H1 (cell line): ENCODE measurements around the gene PEPD. TPM values are rescaled to one million over a fixed set of nuclear protein-coding genes. Genes with fewer than 3 reads are reported as not detected.

Source experiments
- CTCF ChIA-PET: fragments of 300-600 bp; sonication (Branson Sonifier 250); formaldehyde crosslinking; loops from one replicate; lab custom pipeline; 2021; ENCODE audit not compliant: partially characterized antibody; lab: Charles Lee
- POLR2A ChIA-PET: fragments of 300-600 bp; sonication (Branson Sonifier 250); formaldehyde crosslinking; loops from one replicate; lab custom pipeline; 2021; ENCODE audit warnings: inconsistent platforms; ENCODE audit not compliant: partially characterized antibody; lab: Charles Lee
- DNase-seq, 2 experiments: peaks; one replicate each; pipeline versions ENCODE4 v3.0.0 to v3.0.0-alpha.2; 2010 to 2022; ENCODE audit warnings: low spot score in 2 of 2, low read depth in 1 of 2, mixed read lengths in 1 of 2
- FAIRE-seq: peaks from 2 replicates; lab custom pipeline; 2011; peaks lifted over from hg19 to GRCh38; lab: Jason Lieb, UNC
- H2AFZ ChIP-seq: 2 replicates; pipeline ENCODE4 v1.8.1; 2012; ENCODE audit warnings: low read length, inconsistent platforms
- H2AK5ac ChIP-seq: 2 replicates; pipeline ENCODE4 v1.6.1; 2013; ENCODE audit warnings: low read depth, low read length
- H2BK120ac ChIP-seq: replicated peaks from 2 replicates; pipeline ENCODE3; 2013; ENCODE audit warnings: low read depth, low read length, inconsistent platforms
- H2BK12ac ChIP-seq: 2 replicates; pipeline ENCODE4 v1.6.1; 2013; ENCODE audit warnings: low read depth, low read length
- H2BK15ac ChIP-seq: 2 replicates; pipeline ENCODE4 v1.6.1; 2013; ENCODE audit warnings: low read length
- H2BK20ac ChIP-seq: 2 replicates; pipeline ENCODE4 v1.6.1; 2013; ENCODE audit warnings: low read length
- H2BK5ac ChIP-seq: 2 replicates; pipeline ENCODE4 v1.6.1; 2013; ENCODE audit warnings: low read depth, low read length
- H3K14ac ChIP-seq: 2 replicates; pipeline ENCODE4 v1.6.1; 2013; ENCODE audit warnings: inconsistent platforms; ENCODE audit not compliant: insufficient read length
- H3K18ac ChIP-seq: 2 replicates; pipeline ENCODE4 v1.6.1; 2013; ENCODE audit warnings: low read length; ENCODE audit errors: extremely low read depth
- H3K23ac ChIP-seq: 2 replicates; pipeline ENCODE4 v1.6.1; 2013; ENCODE audit warnings: inconsistent platforms; ENCODE audit not compliant: insufficient read length
- H3K23me2 ChIP-seq: 2 replicates; pipeline ENCODE4 v1.6.1; 2013; ENCODE audit warnings: low read depth, low read length
- H3K27ac ChIP-seq: 2 replicates; pipeline ENCODE4 v1.6.1; 2011; ENCODE audit warnings: low read depth, low read length, inconsistent platforms
- H3K27me3 ChIP-seq, 4 experiments: replicated peaks in 1 of 4; 1 replicate in 1 of 4; 2 replicates in 3 of 4; pipeline versions ENCODE4 v1.6.1 to v1.8.1; 2011 to 2013; ENCODE audit warnings: low read length in 3 of 4, mild to moderate bottlenecking in 3 of 4, inconsistent platforms in 2 of 4, mixed read lengths in 2 of 4, moderate library complexity in 1 of 4; ENCODE audit not compliant: control insufficient read depth in 3 of 4, insufficient read depth in 3 of 4; ENCODE audit errors: extremely low read depth in 1 of 4
- H3K36me3 ChIP-seq, 4 experiments: 2 replicates each; pipeline versions ENCODE4 v1.6.1 to v1.8.1; 2011 to 2013; ENCODE audit warnings: mild to moderate bottlenecking in 4 of 4, low read length in 3 of 4, moderate library complexity in 2 of 4, control low read depth in 1 of 4, inconsistent platforms in 1 of 4; ENCODE audit not compliant: insufficient read depth in 4 of 4, control insufficient read depth in 2 of 4
- H3K4ac ChIP-seq: replicated peaks from 2 replicates; pipeline ENCODE3; 2013; ENCODE audit warnings: low read length, low read depth, mixed read lengths, inconsistent platforms; ENCODE audit not compliant: insufficient read length
- H3K4me1 ChIP-seq, 4 experiments: replicated peaks in 1 of 4; 1 replicate in 1 of 4; 2 replicates in 3 of 4; pipeline versions ENCODE4 v1.6.1 to v1.8.1; 2011 to 2013; ENCODE audit warnings: low read length in 3 of 4, inconsistent platforms in 2 of 4, mixed read lengths in 1 of 4; ENCODE audit not compliant: insufficient read depth in 4 of 4, control insufficient read depth in 3 of 4
- H3K4me2 ChIP-seq, 2 experiments: 2 replicates each; pipeline versions ENCODE4 v1.6.1 to v1.8.1; 2011 to 2013; ENCODE audit warnings: low read depth in 2 of 2, low read length in 2 of 2, control low read depth in 1 of 2, inconsistent platforms in 1 of 2, mild to moderate bottlenecking in 1 of 2; ENCODE audit not compliant: insufficient read depth in 1 of 2
- H3K4me3 ChIP-seq, 4 experiments: fragments of 200-600, 300-600 bp in 1 of 4; sonication (generic), shearing (Covaris generic), sonication (Bioruptor Twin) in 1 of 4; 2 replicates each; pipeline versions ENCODE4 v1.5.1 to v1.8.1; 2011 to 2016; ENCODE audit warnings: low read length in 4 of 4, low read depth in 3 of 4, control low read depth in 2 of 4, inconsistent platforms in 2 of 4, mild to moderate bottlenecking in 2 of 4, mixed read lengths in 1 of 4, moderate library complexity in 1 of 4; ENCODE audit not compliant: insufficient read depth in 2 of 4; ENCODE audit errors: extremely low read depth in 1 of 4
- H3K56ac ChIP-seq: replicated peaks from 2 replicates; pipeline ENCODE3; 2013; ENCODE audit warnings: low read depth, mild to moderate bottlenecking, mixed read lengths, low read length, inconsistent platforms; ENCODE audit not compliant: insufficient read length
- H3K79me1 ChIP-seq: 2 replicates; pipeline ENCODE4 v1.6.1; 2013; ENCODE audit warnings: low read depth, low read length, control low read depth
- H3K79me2 ChIP-seq, 2 experiments: 2 replicates each; pipeline versions ENCODE4 v1.6.1 to v1.8.1; 2012 to 2013; ENCODE audit warnings: low read length in 2 of 2, mild to moderate bottlenecking in 2 of 2, inconsistent platforms in 1 of 2; ENCODE audit not compliant: insufficient read depth in 2 of 2, control insufficient read depth in 1 of 2
- H3K9ac ChIP-seq, 4 experiments: replicated peaks in 1 of 4; 1 replicate in 1 of 4; 2 replicates in 3 of 4; pipeline versions ENCODE4 v1.6.1 to v1.8.1; 2011 to 2013; ENCODE audit warnings: low read depth in 3 of 4, low read length in 3 of 4, control low read depth in 2 of 4, mild to moderate bottlenecking in 2 of 4, moderate library complexity in 2 of 4, inconsistent platforms in 1 of 4; ENCODE audit errors: extremely low read depth in 1 of 4
- H3K9me3 ChIP-seq, 2 experiments: 2 replicates each; pipeline versions ENCODE4 v1.6.1 to v1.8.1; 2012 to 2013; ENCODE audit warnings: mild to moderate bottlenecking in 2 of 2, moderate library complexity in 2 of 2, control low read depth in 1 of 2, inconsistent platforms in 1 of 2, low read depth in 1 of 2, low read length in 1 of 2, mixed read lengths in 1 of 2; ENCODE audit not compliant: insufficient read depth in 2 of 2
- H4K20me1 ChIP-seq, 2 experiments: replicated peaks in 1 of 2; 2 replicates each; pipeline versions ENCODE3 to v1.8.1; 2011 to 2013; ENCODE audit warnings: inconsistent platforms in 2 of 2, low read length in 2 of 2, mild to moderate bottlenecking in 1 of 2; ENCODE audit not compliant: insufficient read depth in 2 of 2, control insufficient read depth in 1 of 2
- H4K5ac ChIP-seq: 2 replicates; pipeline ENCODE4 v1.6.1; 2013; ENCODE audit warnings: low read length, low read depth, mixed read lengths, inconsistent platforms; ENCODE audit not compliant: insufficient read length
- H4K8ac ChIP-seq: 2 replicates; pipeline ENCODE4 v1.8.0; 2013; ENCODE audit warnings: mild to moderate bottlenecking, moderate library complexity, low read length, inconsistent platforms; ENCODE audit not compliant: insufficient read depth; ENCODE audit errors: extremely low read depth
- H4K91ac ChIP-seq: replicated peaks from 2 replicates; pipeline ENCODE3; 2013; ENCODE audit warnings: low read length, mixed read lengths, inconsistent platforms; ENCODE audit not compliant: insufficient read length
- ATF3 ChIP-seq: IDR thresholded peaks from 2 replicates; pipeline ENCODE4 v1.6.1; 2011; ENCODE audit warnings: low read depth, mild to moderate bottlenecking, low read length; ENCODE audit not compliant: insufficient read depth
- CHD1 ChIP-seq: IDR thresholded peaks from 2 replicates; pipeline ENCODE4 v1.6.1; 2012; ENCODE audit warnings: low read depth, low read length, improper control_type of control experiment
- CHD2 ChIP-seq: IDR thresholded peaks from 2 replicates; pipeline ENCODE4 v1.6.1; 2012; ENCODE audit warnings: low read length, improper control_type of control experiment
- CTBP2 ChIP-seq: IDR thresholded peaks from 2 replicates; pipeline ENCODE4 v1.7.0; 2011; ENCODE audit warnings: borderline replicate concordance, mild to moderate bottlenecking, moderate library complexity, mixed read lengths, low read length; ENCODE audit not compliant: insufficient read depth, insufficient read length
- EP300 ChIP-seq, 2 experiments: IDR thresholded peaks; 1 replicate in 1 of 2; 2 replicates in 1 of 2; pipeline ENCODE4 v1.6.1; 2011 to 2012; ENCODE audit warnings: low read depth in 2 of 2, low read length in 2 of 2, mild to moderate bottlenecking in 2 of 2, borderline replicate concordance in 1 of 2, inconsistent platforms in 1 of 2, moderate library complexity in 1 of 2
- FOSL1 ChIP-seq: IDR thresholded peaks from 2 replicates; pipeline ENCODE4 v1.6.1; 2011; ENCODE audit warnings: mild to moderate bottlenecking, low read depth, low read length, moderate library complexity; ENCODE audit not compliant: insufficient read depth
- GABPA ChIP-seq: IDR thresholded peaks from 2 replicates; pipeline ENCODE4 v1.6.1; 2011; ENCODE audit warnings: mild to moderate bottlenecking, low read length, moderate library complexity, borderline replicate concordance; ENCODE audit not compliant: insufficient read depth
- GTF2F1 ChIP-seq: IDR thresholded peaks from 2 replicates; pipeline ENCODE4 v1.6.1; 2012; ENCODE audit warnings: low read depth, low read length, improper control_type of control experiment, borderline replicate concordance
- HDAC2 ChIP-seq, 2 experiments: fragments of 300-600 bp in 1 of 2; sonication (generic) in 1 of 2; IDR thresholded peaks; 2 replicates each; pipeline ENCODE4 v1.6.1; 2011 to 2012; ENCODE audit warnings: low read depth in 2 of 2, low read length in 2 of 2, mild to moderate bottlenecking in 2 of 2, moderate library complexity in 2 of 2, borderline replicate concordance in 1 of 2, inconsistent platforms in 1 of 2
- JUN ChIP-seq: IDR thresholded peaks from 2 replicates; pipeline ENCODE4 v1.6.1; 2011; ENCODE audit warnings: low read depth, mild to moderate bottlenecking, improper control_type of control experiment, low read length
- PHF8 ChIP-seq: fragments of 200-600 bp; sonication (generic); conservative IDR thresholded peaks from 2 replicates; pipeline ENCODE4 v1.7.1; 2012; ENCODE audit warnings: low read depth, mild to moderate bottlenecking, inconsistent platforms, low read length, moderate library complexity
- SIX5 ChIP-seq: IDR thresholded peaks from 2 replicates; pipeline ENCODE4 v1.6.1; 2011; ENCODE audit warnings: mild to moderate bottlenecking, low read depth, low read length
- WGBS, 2 experiments: shearing (Covaris generic) in 1 of 2; methylation state at CpG; one replicate each; pipeline versions ENCODE4 v1.1.6 to v1.1.7; 2013 to 2015; ENCODE audit warnings: low lambda C conversion rate in 2 of 2, mixed read lengths in 2 of 2, inconsistent platforms in 1 of 2, low coverage in 1 of 2, missing lambda C conversion rate in 1 of 2; ENCODE audit not compliant: insufficient replicate concordance in 2 of 2, insufficient coverage in 1 of 2, insufficient read length in 1 of 2; ENCODE audit errors: extremely low coverage in 1 of 2, missing lambda C conversion rate in 1 of 2; 5-methylcytosine and 5-hydroxymethylcytosine counted together
- polyA plus RNA-seq, 7 experiments: library from polyadenylated mRNA; depleted of rRNA in 3 of 7; stranded (reverse) in 5 of 7; unstranded in 2 of 7; fragments of >200 nt in 5 of 7; fragments of 200-250 nt in 2 of 7; gene quantifications; 1 replicate in 5 of 7; 2 replicates in 1 of 7; 4 replicates in 1 of 7; pipeline versions ENCODE4 v1.2.1 to v1.2.3, GENCODE V29; 2011 to 2013; ENCODE audit warnings: missing spikeins in 2 of 7, mixed read lengths in 2 of 7
- total RNA-seq: library from RNA; stranded (reverse); fragmentation: NEBNext Ultra II Directional; extraction: Animal tissue kit (Norgen Biotek cat#: 25700); gene quantifications from 2 replicates; pipeline ENCODE4 v1.2.1, GENCODE V29; 2021

The PEPD gene
- total and polyA plus RNA-seq, 2 of the 8 experiments (the other 6 are each of a cell fraction or from before 2014, with no cell fraction given) = 84.1 to 178 TPM

DNA sequence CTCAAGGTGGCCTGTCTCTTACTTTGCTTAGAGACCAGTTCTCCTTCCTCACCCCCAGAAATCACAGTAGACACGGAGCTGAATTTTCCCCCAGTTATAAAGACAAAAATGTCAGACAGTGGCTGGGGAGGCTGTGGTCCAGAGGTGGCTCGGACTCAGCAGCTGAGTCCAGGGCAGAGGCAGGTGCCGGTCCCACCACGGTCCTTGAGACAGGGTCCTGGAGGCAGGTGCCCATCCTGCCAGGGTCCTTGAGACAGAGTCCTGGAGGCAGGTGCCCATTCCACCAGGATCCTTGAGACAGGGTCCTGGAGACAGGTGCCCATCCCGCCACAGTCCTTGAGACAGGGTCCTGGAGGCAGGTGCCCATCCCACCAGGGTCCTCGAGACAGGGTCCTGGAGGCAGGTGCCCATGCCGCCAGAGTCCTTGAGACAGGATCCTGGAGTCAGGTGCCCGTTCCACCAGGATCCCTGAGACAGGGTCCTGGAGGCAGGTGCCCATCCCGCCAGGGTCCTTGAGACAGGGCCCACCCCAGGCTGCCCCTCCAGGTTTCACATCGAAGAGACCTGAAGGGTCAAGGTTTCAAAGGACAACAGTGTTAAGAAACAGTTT lies 23.1 kb downstream of the PEPD start:
- H2BK120ac ChIP-seq = no peak overlapping the region
- H2BK20ac ChIP-seq = no peak overlapping the region
- no peak overlapping the region for H3K14ac ChIP-seq
- H3K36me3 ChIP-seq = peaks cover 0 to 6% (median 0%) of the 10 kb centered on the region in 4 experiments; a peak in 2 of 8 replicates
- no peaks in the 10 kb centered on the region for H3K79me2 ChIP-seq
- H3K4me2 ChIP-seq = no peak overlapping the region
- no peak overlapping the region for H3K56ac ChIP-seq
- FAIRE-seq (no peak), DNase-seq (no peak)
- no peaks in the 10 kb centered on the region; a peak in 1 of 7 replicates for H3K4me1 ChIP-seq
- H3K27ac ChIP-seq = no peak overlapping the region
- CTCF ChIA-PET = no interaction called here
- peaks cover 0 to 7% of the 10 kb centered on the region in 2 experiments for H4K20me1 ChIP-seq
- no peak overlapping the region for H3K4ac ChIP-seq
- H3K9me3 ChIP-seq = no peaks in the 10 kb centered on the region
- no peaks in the 10 kb centered on the region for H3K79me1 ChIP-seq
- no peak overlapping the region for H3K4me3 ChIP-seq
- H2BK5ac ChIP-seq = no peak overlapping the region; the same call in 1 of the 2 replicates
- H3K23ac ChIP-seq = no peak overlapping the region
- H2AK5ac ChIP-seq = no peak overlapping the region
- H2BK15ac ChIP-seq = no peak overlapping the region
- H2BK12ac ChIP-seq = no peak overlapping the region
- 94% methylated on average over 10 of the region's 10 CpGs; no CpG with 5 or more reads in 1 of the 2 experiments for WGBS, 2 experiments
- H4K5ac ChIP-seq = no peak overlapping the region
- H3K27me3 ChIP-seq = no peaks in the 10 kb centered on the region
- H4K91ac ChIP-seq = no peak overlapping the region
- H4K8ac ChIP-seq = no peak overlapping the region
- H3K9ac ChIP-seq = no peak overlapping the region; a peak in 1 of 7 replicates
- H3K18ac ChIP-seq = no peak overlapping the region
- H3K23me2 ChIP-seq = no peaks in the 10 kb centered on the region
- POLR2A ChIA-PET = no interaction called here
- H2AFZ ChIP-seq = no peak overlapping the region
- TF ChIP-seq CHD2 (no peak), ATF3 (no peak), SIX5 (no peak), GABPA (no peak), CTBP2 (no peak), PHF8 (no peak), CHD1 (no peak), JUN (no peak), EP300 (IDR thresholded peaks at IDR 0.05; ENCODE audit: borderline replicate concordance in 1 of 2, low read depth in 2 of 2, low read length in 2 of 2) (no peak), GTF2F1 (no peak), HDAC2 (IDR thresholded peaks at IDR 0.05; ENCODE audit: borderline replicate concordance in 1 of 2, low read depth in 2 of 2, low read length in 2 of 2) (no peak), FOSL1 (no peak)
